Astrocyte (in vitro differentiated cells and primary cell): Measurements from ENCODE around the gene FMNL1. TPM values are rescaled to one million over a fixed set of nuclear protein-coding genes. Genes with fewer than 3 reads are reported as not detected.

ENCODE experiments used
- DNase-seq: peaks from one replicate; pipeline ENCODE4 v3.0.0-alpha.2; 2010; ENCODE audit warnings: low read depth
- FAIRE-seq: peaks from 2 replicates; lab custom pipeline; 2011; peaks lifted over from hg19 to GRCh38; lab: Jason Lieb, UNC
- H2AFZ ChIP-seq: 2 replicates; pipeline ENCODE4 v1.6.0; 2012; ENCODE audit warnings: low read depth, low read length, inconsistent platforms
- H3K27ac ChIP-seq: 2 replicates; pipeline ENCODE4 v1.5.1; 2011; ENCODE audit warnings: low read depth, low read length, inconsistent platforms
- H3K27me3 ChIP-seq: 2 replicates; pipeline ENCODE4 v1.6.0; 2011; ENCODE audit warnings: low read length, inconsistent platforms; ENCODE audit not compliant: insufficient read depth
- H3K36me3 ChIP-seq: 2 replicates; pipeline ENCODE4 v1.5.1; 2011; ENCODE audit warnings: low read length, inconsistent platforms; ENCODE audit not compliant: insufficient read depth
- H3K4me1 ChIP-seq: 2 replicates; pipeline ENCODE4 v1.5.1; 2011; ENCODE audit warnings: low read length, inconsistent platforms; ENCODE audit not compliant: insufficient read depth
- H3K4me2 ChIP-seq: 2 replicates; pipeline ENCODE4 v1.6.0; 2012; ENCODE audit warnings: low read length, inconsistent platforms
- H3K4me3 ChIP-seq: 2 replicates; pipeline ENCODE4 v1.5.1; 2011; ENCODE audit warnings: low read depth, mild to moderate bottlenecking, low read length, inconsistent platforms; ENCODE audit not compliant: insufficient read depth
- H3K79me2 ChIP-seq: 2 replicates; pipeline ENCODE4 v1.6.0; 2012; ENCODE audit warnings: mild to moderate bottlenecking, low read length, inconsistent platforms; ENCODE audit not compliant: insufficient read depth
- H3K9ac ChIP-seq: 2 replicates; pipeline ENCODE4 v1.6.0; 2012; ENCODE audit warnings: mild to moderate bottlenecking, low read length, inconsistent platforms
- H3K9me3 ChIP-seq: 2 replicates; pipeline ENCODE4 v1.5.1; 2012; ENCODE audit warnings: low read depth, mild to moderate bottlenecking, low read length, inconsistent platforms; ENCODE audit not compliant: insufficient read depth
- H4K20me1 ChIP-seq: 2 replicates; pipeline ENCODE4 v1.6.0; 2012; ENCODE audit warnings: low read length, inconsistent platforms; ENCODE audit not compliant: insufficient read depth
- H3K27ac Mint-ChIP-seq: one replicate; pipeline ENCODE4 v1.8.0; 2021; ENCODE audit warnings: mild to moderate bottlenecking, mixed read lengths; ENCODE audit not compliant: unreplicated experiment
- H3K27me3 Mint-ChIP-seq: one replicate; pipeline ENCODE4 v1.8.0; 2021; ENCODE audit warnings: low read depth, mixed read lengths; ENCODE audit not compliant: unreplicated experiment
- H3K36me3 Mint-ChIP-seq: one replicate; pipeline ENCODE4 v1.8.0; 2021; ENCODE audit warnings: low read depth, mixed read lengths; ENCODE audit not compliant: unreplicated experiment
- H3K4me1 Mint-ChIP-seq: one replicate; pipeline ENCODE4 v1.8.0; 2021; ENCODE audit warnings: low read depth, mixed read lengths; ENCODE audit not compliant: unreplicated experiment
- H3K4me3 Mint-ChIP-seq: one replicate; pipeline ENCODE4 v1.8.0; 2021; ENCODE audit warnings: mild to moderate bottlenecking, moderate library complexity, mixed read lengths; ENCODE audit not compliant: unreplicated experiment
- H3K9me3 Mint-ChIP-seq: one replicate; pipeline ENCODE4 v1.8.0; 2021; ENCODE audit warnings: mild to moderate bottlenecking, mixed read lengths; ENCODE audit not compliant: unreplicated experiment
- EZH2 ChIP-seq: IDR thresholded peaks from 2 replicates; pipeline ENCODE4 v1.6.1; 2012; ENCODE audit warnings: mild to moderate bottlenecking, low read length, inconsistent platforms; ENCODE audit not compliant: insufficient read depth
- total RNA-seq: library from RNA; stranded (reverse); gene quantifications from 2 replicates; pipeline ENCODE4 v1.2.1, GENCODE V29; 2021
- TF ChIP-seq, protein P1 (sequence below): IDR thresholded peaks from 2 replicates; pipeline ENCODE4 v1.5.1; 2011; ENCODE audit warnings: low read depth, mild to moderate bottlenecking, inconsistent platforms, low read length, moderate library complexity; ENCODE audit not compliant: insufficient read depth

The FMNL1 gene
- total RNA-seq, 1 donor from 2014 or later, result 4.0 TPM

DNA sequence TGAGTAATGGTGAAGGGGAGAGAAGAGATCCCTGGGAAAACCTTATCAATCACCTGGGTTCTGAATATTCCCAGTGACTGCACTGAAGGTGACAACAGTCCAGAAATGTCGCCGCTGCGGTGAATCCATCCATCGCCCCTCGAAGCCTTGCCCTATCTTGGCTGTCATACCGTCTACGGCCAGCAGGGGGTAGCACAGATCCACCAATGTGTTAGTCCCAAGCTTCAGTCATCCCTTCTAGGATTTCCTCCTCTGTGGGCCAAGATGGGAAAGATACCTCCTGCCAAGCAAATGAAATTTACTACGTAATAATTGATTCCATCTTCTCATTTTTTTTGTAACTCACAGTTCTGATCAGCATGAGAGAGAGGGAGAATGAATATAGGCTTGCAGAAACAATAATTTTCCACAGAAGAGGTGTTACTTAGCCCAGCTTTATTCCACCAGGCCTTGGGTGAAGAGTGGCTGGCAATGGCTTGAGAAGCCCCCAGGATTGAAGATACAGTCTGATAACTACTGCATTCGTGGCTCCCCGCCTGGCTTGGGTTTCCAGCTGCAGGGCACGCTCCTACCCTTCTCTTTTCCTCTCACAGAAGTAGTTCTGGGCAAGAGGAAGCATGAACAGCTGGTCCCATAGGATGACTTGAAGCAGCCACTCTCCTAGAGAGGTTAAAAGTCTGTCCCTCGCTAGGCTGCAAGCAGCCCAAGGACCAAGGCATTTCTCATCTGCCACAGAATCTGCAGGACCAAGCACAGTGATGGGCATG is 2.6 kb upstream of the FMNL1 start:
- peaks cover 21% of the 10 kb centered on the region for H3K27me3 ChIP-seq
- H2AFZ ChIP-seq, result no peak overlapping the region
- H3K36me3 ChIP-seq, result no peaks in the 10 kb centered on the region
- Mint-ChIP-seq H3K27ac (no peak overlapping the region), H3K4me1 (no peaks in the 10 kb centered on the region), H3K27me3 (peaks cover 21% of the 10 kb centered on the region), H3K4me3 (no peak overlapping the region), H3K9me3 (no peaks in the 10 kb centered on the region), H3K36me3 (no peaks in the 10 kb centered on the region)
- H3K27ac ChIP-seq, result no peak overlapping the region
- no peaks in the 10 kb centered on the region for H3K79me2 ChIP-seq
- H3K9me3 ChIP-seq, result no peaks in the 10 kb centered on the region
- TF ChIP-seq, protein P1, sequence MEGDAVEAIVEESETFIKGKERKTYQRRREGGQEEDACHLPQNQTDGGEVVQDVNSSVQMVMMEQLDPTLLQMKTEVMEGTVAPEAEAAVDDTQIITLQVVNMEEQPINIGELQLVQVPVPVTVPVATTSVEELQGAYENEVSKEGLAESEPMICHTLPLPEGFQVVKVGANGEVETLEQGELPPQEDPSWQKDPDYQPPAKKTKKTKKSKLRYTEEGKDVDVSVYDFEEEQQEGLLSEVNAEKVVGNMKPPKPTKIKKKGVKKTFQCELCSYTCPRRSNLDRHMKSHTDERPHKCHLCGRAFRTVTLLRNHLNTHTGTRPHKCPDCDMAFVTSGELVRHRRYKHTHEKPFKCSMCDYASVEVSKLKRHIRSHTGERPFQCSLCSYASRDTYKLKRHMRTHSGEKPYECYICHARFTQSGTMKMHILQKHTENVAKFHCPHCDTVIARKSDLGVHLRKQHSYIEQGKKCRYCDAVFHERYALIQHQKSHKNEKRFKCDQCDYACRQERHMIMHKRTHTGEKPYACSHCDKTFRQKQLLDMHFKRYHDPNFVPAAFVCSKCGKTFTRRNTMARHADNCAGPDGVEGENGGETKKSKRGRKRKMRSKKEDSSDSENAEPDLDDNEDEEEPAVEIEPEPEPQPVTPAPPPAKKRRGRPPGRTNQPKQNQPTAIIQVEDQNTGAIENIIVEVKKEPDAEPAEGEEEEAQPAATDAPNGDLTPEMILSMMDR, result peak; percentile 95
- no peak for TF ChIP-seq EZH2
- H3K4me1 ChIP-seq, result no peaks in the 10 kb centered on the region
- FAIRE-seq (peak; percentile 75), DNase-seq (peak; percentile 48)
- peak overlapping the region; percentile 60 for H3K4me2 ChIP-seq
- no peak overlapping the region for H3K9ac ChIP-seq
- H3K4me3 ChIP-seq, result no peak overlapping the region
- no peaks in the 10 kb centered on the region for H4K20me1 ChIP-seq

DNA sequence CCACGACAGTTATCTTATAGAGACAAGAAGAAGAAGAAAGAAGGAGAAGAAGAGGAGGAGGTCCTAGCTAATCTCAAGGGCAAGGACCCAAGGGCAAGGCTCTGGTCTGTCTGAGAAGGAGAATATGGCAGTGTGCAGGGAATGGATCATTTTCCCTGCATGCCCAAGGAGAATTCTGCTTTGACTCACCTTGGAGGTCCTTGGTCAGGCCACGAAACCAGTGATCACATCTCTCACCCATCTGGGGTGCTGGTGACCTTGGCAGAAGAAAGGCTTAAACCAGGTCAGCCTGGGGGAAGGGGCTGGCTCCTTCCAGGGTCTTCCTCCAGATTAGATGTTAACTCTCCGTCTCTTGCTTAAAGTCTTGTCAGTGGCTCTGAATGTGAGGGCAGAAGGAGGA is 1.6 kb upstream of the FMNL1 start:
- Mint-ChIP-seq H3K27me3 (peaks cover 21% of the 10 kb centered on the region), H3K4me3 (no peak overlapping the region), H3K9me3 (no peaks in the 10 kb centered on the region), H3K4me1 (no peaks in the 10 kb centered on the region), H3K27ac (no peak overlapping the region), H3K36me3 (no peaks in the 10 kb centered on the region)
- Histone ChIP-seq H3K36me3 (no peaks in the 10 kb centered on the region), H3K27ac (no peak overlapping the region), H3K9me3 (no peaks in the 10 kb centered on the region), H3K27me3 (peaks cover 21% of the 10 kb centered on the region), H3K4me3 (no peak overlapping the region), H3K4me1 (no peaks in the 10 kb centered on the region), H3K9ac (no peak overlapping the region), H3K4me2 (no peak overlapping the region), H3K79me2 (no peaks in the 10 kb centered on the region), H2AFZ (no peak overlapping the region), H4K20me1 (no peaks in the 10 kb centered on the region)
- FAIRE-seq, result no peak
- DNase-seq, result no peak
- TF ChIP-seq, protein P1, result no peak
- TF ChIP-seq EZH2, result no peak

DNA sequence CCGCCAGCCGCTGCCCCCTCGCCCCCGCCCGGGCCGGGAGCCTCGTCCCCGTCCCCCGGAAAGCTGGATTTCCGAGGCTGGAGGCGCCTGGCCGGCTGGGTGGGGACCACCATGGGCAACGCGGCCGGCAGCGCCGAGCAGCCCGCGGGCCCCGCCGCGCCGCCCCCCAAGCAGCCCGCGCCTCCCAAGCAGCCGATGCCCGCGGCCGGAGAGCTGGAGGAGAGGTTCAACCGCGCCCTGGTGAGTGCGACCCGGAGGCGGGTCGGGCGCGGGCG is 266 bp downstream of the FMNL1 start:
- FAIRE-seq, result no peak
- H3K9me3 ChIP-seq, result no peaks in the 10 kb centered on the region
- no peak for DNase-seq
- no peak overlapping the region for H3K27ac ChIP-seq
- H3K4me3 Mint-ChIP-seq, result no peak overlapping the region
- H3K27ac Mint-ChIP-seq, result no peak overlapping the region
- no peaks in the 10 kb centered on the region for H3K79me2 ChIP-seq
- H3K27me3 ChIP-seq, result peaks cover 21% of the 10 kb centered on the region
- H3K36me3 ChIP-seq, result no peaks in the 10 kb centered on the region
- H3K27me3 Mint-ChIP-seq, result peaks cover 18% of the 10 kb centered on the region
- no peaks in the 10 kb centered on the region for H3K36me3 Mint-ChIP-seq
- H3K4me3 ChIP-seq, result no peak overlapping the region
- H3K4me1 Mint-ChIP-seq, result peaks cover 5% of the 10 kb centered on the region
- H3K9me3 Mint-ChIP-seq, result no peaks in the 10 kb centered on the region
- peaks cover 5% of the 10 kb centered on the region for H3K4me1 ChIP-seq
- no peak for TF ChIP-seq EZH2
- TF ChIP-seq, protein P1, result no peak
- no peaks in the 10 kb centered on the region for H4K20me1 ChIP-seq
- no peak overlapping the region for H2AFZ ChIP-seq
- no peak overlapping the region for H3K9ac ChIP-seq
- H3K4me2 ChIP-seq, result peak overlapping the region; percentile 79
